Stomach (tissue), 4 donors: ENCODE measurements around the gene OR10A3.

Source experiments
- EP300 ChIP-seq: sonication (generic); formaldehyde crosslinking; IDR thresholded peaks from one replicate; pipeline ENCODE4 v1.6.1; 2017; ENCODE audit warnings: antibody characterized with exemption
- POLR2A ChIP-seq, 4 donors: fragments of 450-650 bp; IDR thresholded peaks; one replicate each; pipeline ENCODE4 v1.6.1; 2016; ENCODE audit warnings: antibody characterized with exemption in 4 of 4, control low read depth in 2 of 4, mild to moderate bottlenecking in 1 of 4, moderate library complexity in 1 of 4
- TF ChIP-seq, protein P1 (sequence below), 7 experiments: fragments of 450-650 bp in 4 of 7; fragments of 200-600 bp in 3 of 7; sonication (generic) in 3 of 7; IDR thresholded peaks; one replicate each; pipeline ENCODE4 v1.5.1; 2016 to 2019; ENCODE audit warnings: antibody characterized with exemption in 7 of 7, control low read depth in 2 of 7, mild to moderate bottlenecking in 1 of 7

GRCh38 chr11:7889985-7890384 lies 51.5 kb downstream of the OR10A3 start:
- TF ChIP-seq, protein P1, sequence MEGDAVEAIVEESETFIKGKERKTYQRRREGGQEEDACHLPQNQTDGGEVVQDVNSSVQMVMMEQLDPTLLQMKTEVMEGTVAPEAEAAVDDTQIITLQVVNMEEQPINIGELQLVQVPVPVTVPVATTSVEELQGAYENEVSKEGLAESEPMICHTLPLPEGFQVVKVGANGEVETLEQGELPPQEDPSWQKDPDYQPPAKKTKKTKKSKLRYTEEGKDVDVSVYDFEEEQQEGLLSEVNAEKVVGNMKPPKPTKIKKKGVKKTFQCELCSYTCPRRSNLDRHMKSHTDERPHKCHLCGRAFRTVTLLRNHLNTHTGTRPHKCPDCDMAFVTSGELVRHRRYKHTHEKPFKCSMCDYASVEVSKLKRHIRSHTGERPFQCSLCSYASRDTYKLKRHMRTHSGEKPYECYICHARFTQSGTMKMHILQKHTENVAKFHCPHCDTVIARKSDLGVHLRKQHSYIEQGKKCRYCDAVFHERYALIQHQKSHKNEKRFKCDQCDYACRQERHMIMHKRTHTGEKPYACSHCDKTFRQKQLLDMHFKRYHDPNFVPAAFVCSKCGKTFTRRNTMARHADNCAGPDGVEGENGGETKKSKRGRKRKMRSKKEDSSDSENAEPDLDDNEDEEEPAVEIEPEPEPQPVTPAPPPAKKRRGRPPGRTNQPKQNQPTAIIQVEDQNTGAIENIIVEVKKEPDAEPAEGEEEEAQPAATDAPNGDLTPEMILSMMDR (IDR thresholded peaks at IDR 0.05) = no peak
- TF ChIP-seq EP300 (no peak), POLR2A (IDR thresholded peaks at IDR 0.05) (no peak)
